ACC112 (cell line): ENCODE results near the gene GCC1.

Experiments used
- H2AFZ ChIP-seq: fragments of 200-600 bp; sonication (generic); one replicate; pipeline ENCODE4 v1.6.0; 2017; ENCODE audit warnings: antibody characterized with exemption, low read length; ENCODE audit not compliant: unreplicated experiment
- H3K27ac ChIP-seq: fragments of 200-600 bp; sonication (generic); 2 replicates; pipeline ENCODE4 v1.5.1; 2014; ENCODE audit warnings: low read depth, mild to moderate bottlenecking, antibody characterized with exemption, low read length, moderate library complexity
- H3K27me3 ChIP-seq: fragments of 200-600 bp; sonication (generic); 2 replicates; pipeline ENCODE4 v1.6.1; 2014; ENCODE audit warnings: mild to moderate bottlenecking, antibody characterized with exemption, low read length, moderate library complexity, mixed read lengths; ENCODE audit not compliant: insufficient read depth
- H3K36me3 ChIP-seq: fragments of 200-600 bp; sonication (generic); 2 replicates; pipeline ENCODE4 v1.6.1; 2016; ENCODE audit warnings: mild to moderate bottlenecking, antibody characterized with exemption, low read length, moderate library complexity, mixed read lengths; ENCODE audit not compliant: insufficient read depth
- H3K4me1 ChIP-seq: fragments of 200-600 bp; sonication (generic); one replicate; pipeline ENCODE4 v1.6.1; 2016; ENCODE audit warnings: low read length, mixed read lengths; ENCODE audit not compliant: insufficient read depth, unreplicated experiment, control insufficient read depth
- H3K4me3 ChIP-seq: fragments of 200-600 bp; sonication (generic); 2 replicates; pipeline ENCODE4 v1.5.1; 2014; ENCODE audit warnings: mild to moderate bottlenecking, low read depth, low read length
- H3K79me2 ChIP-seq: fragments of 200-600 bp; sonication (generic); one replicate; pipeline ENCODE4 v1.6.0; 2016; ENCODE audit warnings: low read length; ENCODE audit not compliant: control insufficient read depth, unreplicated experiment, insufficient read depth

Gene GCC1

GRCh38 chr7:127539116-127539515, 46.3 kb downstream of the GCC1 start:
- H2AFZ ChIP-seq, result no peak overlapping the region
- H3K4me1 ChIP-seq, result no peaks in the 10 kb centered on the region
- H3K27me3 ChIP-seq, result peaks cover 60% of the 10 kb centered on the region
- H3K27ac ChIP-seq, result no peak overlapping the region
- no peaks in the 10 kb centered on the region for H3K36me3 ChIP-seq
- H3K4me3 ChIP-seq, result no peak overlapping the region
- no peaks in the 10 kb centered on the region for H3K79me2 ChIP-seq

- no peaks in the 10 kb centered on the region for H3K4me1 ChIP-seq
- no peak overlapping the region for H3K27ac ChIP-seq
- H3K79me2 ChIP-seq, result no peaks in the 10 kb centered on the region
- no peaks in the 10 kb centered on the region for H3K36me3 ChIP-seq
- H2AFZ ChIP-seq, result no peak overlapping the region
- peak overlapping the region; percentile 44; the same call in 1 of the 2 replicates for H3K4me3 ChIP-seq
- H3K27me3 ChIP-seq, result peaks cover 76% of the 10 kb centered on the region
These were observed 48.7 kb downstream of the GCC1 start for GRCh38 chr7:127536741-127537140.

- Histone ChIP-seq H3K4me3 (peak overlapping the region; percentile 44; the same call in 1 of the 2 replicates), H3K27me3 (peaks cover 76% of the 10 kb centered on the region)
These were observed 49.1 kb downstream of the GCC1 start for GRCh38 chr7:127536394-127536691.

GRCh38 chr7:127535546-127536393, 49.6 kb downstream of the GCC1 start:
- H3K27me3 ChIP-seq, result peaks cover 76% of the 10 kb centered on the region
- no peaks in the 10 kb centered on the region for H3K79me2 ChIP-seq
- H3K27ac ChIP-seq, result no peak overlapping the region
- no peaks in the 10 kb centered on the region for H3K36me3 ChIP-seq
- H3K4me3 ChIP-seq, result no peak overlapping the region
- H3K4me1 ChIP-seq, result no peaks in the 10 kb centered on the region
- H2AFZ ChIP-seq, result no peak overlapping the region

More at GRCh38 chr7:127536394-127536691, 49.1 kb downstream of the GCC1 start:
- no peaks in the 10 kb centered on the region for H3K4me1 ChIP-seq
- H3K36me3 ChIP-seq, result no peaks in the 10 kb centered on the region
- no peak overlapping the region for H2AFZ ChIP-seq
- no peak overlapping the region for H3K27ac ChIP-seq
- no peaks in the 10 kb centered on the region for H3K79me2 ChIP-seq

- Histone ChIP-seq H3K36me3 (no peaks in the 10 kb centered on the region), H3K27ac (no peak overlapping the region), H3K4me3 (no peak overlapping the region), H3K4me1 (no peaks in the 10 kb centered on the region), H2AFZ (no peak overlapping the region), H3K79me2 (no peaks in the 10 kb centered on the region), H3K27me3 (peaks cover 72% of the 10 kb centered on the region)
These were observed 50.8 kb downstream of the GCC1 start for GRCh38 chr7:127534636-127535035.

GRCh38 chr7:127532736-127533135, 52.7 kb downstream of the GCC1 start:
- Histone ChIP-seq H3K27me3 (peaks cover 69% of the 10 kb centered on the region), H2AFZ (no peak overlapping the region), H3K4me1 (no peaks in the 10 kb centered on the region), H3K79me2 (no peaks in the 10 kb centered on the region), H3K4me3 (no peak overlapping the region), H3K27ac (no peak overlapping the region), H3K36me3 (no peaks in the 10 kb centered on the region)

- Histone ChIP-seq H3K79me2 (no peaks in the 10 kb centered on the region), H3K4me3 (no peak overlapping the region), H3K27me3 (peaks cover 68% of the 10 kb centered on the region), H2AFZ (no peak overlapping the region), H3K4me1 (no peaks in the 10 kb centered on the region), H3K27ac (no peak overlapping the region), H3K36me3 (no peaks in the 10 kb centered on the region)
These were observed 53.2 kb downstream of the GCC1 start for GRCh38 chr7:127532151-127532550.
